Measurements from ENCODE around the gene ADAP2. TPM values are rescaled to one million over a fixed set of nuclear protein-coding genes. Genes with fewer than 3 reads are reported as not detected.

The ADAP2 gene
- total and polyA plus RNA-seq, 4 donors = 10.3 to 40.9 (median 27.9) TPM

GRCh38 chr17:31007695-31008373 is 86.1 kb downstream of the ADAP2 start:
- TF ChIP-seq, protein P1, sequence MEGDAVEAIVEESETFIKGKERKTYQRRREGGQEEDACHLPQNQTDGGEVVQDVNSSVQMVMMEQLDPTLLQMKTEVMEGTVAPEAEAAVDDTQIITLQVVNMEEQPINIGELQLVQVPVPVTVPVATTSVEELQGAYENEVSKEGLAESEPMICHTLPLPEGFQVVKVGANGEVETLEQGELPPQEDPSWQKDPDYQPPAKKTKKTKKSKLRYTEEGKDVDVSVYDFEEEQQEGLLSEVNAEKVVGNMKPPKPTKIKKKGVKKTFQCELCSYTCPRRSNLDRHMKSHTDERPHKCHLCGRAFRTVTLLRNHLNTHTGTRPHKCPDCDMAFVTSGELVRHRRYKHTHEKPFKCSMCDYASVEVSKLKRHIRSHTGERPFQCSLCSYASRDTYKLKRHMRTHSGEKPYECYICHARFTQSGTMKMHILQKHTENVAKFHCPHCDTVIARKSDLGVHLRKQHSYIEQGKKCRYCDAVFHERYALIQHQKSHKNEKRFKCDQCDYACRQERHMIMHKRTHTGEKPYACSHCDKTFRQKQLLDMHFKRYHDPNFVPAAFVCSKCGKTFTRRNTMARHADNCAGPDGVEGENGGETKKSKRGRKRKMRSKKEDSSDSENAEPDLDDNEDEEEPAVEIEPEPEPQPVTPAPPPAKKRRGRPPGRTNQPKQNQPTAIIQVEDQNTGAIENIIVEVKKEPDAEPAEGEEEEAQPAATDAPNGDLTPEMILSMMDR (IDR thresholded peaks at IDR 0.05; ENCODE audit: control extremely low read depth, extremely low read depth) = no peak
- H3K27me3 ChIP-seq (ENCODE audit: control insufficient read depth in 3 of 3, insufficient read depth in 3 of 3, low read length in 2 of 3) = no peaks in the 10 kb centered on the region
- no peak for DNase-seq
- peaks cover 0 to 5% (median 2%) of the 10 kb centered on the region in 4 donors for H3K36me3 ChIP-seq (ENCODE audit: control insufficient read depth in 4 of 4, insufficient read depth in 4 of 4, low read length in 4 of 4)
- WGBS, 2 donors = 62 to 65% methylated on average over 9 of the region's 9 CpGs
- peak overlapping the region; percentile 55 to 80 for H3K27ac ChIP-seq (ENCODE audit: low read depth in 1 of 2, low read length in 1 of 2)
- no peaks in the 10 kb centered on the region for H3K9me3 ChIP-seq (ENCODE audit: control insufficient read depth in 4 of 4, insufficient read depth in 3 of 4, low read length in 3 of 4)
- H3K4me1 ChIP-seq (ENCODE audit: control insufficient read depth in 5 of 5, insufficient read depth in 5 of 5, low read length in 5 of 5) = peaks cover 0 to 8% (median 0%) of the 10 kb centered on the region in 5 donors
- H3K4me3 ChIP-seq = peak overlapping the region; percentile 71
- peak overlapping the region; percentile 59 to 75 for H3K9ac ChIP-seq (ENCODE audit: insufficient read depth in 1 of 2, low read length in 2 of 2)
- ATAC-seq (ENCODE audit: insufficient read depth, low FRiP score) = no peak

DNA sequence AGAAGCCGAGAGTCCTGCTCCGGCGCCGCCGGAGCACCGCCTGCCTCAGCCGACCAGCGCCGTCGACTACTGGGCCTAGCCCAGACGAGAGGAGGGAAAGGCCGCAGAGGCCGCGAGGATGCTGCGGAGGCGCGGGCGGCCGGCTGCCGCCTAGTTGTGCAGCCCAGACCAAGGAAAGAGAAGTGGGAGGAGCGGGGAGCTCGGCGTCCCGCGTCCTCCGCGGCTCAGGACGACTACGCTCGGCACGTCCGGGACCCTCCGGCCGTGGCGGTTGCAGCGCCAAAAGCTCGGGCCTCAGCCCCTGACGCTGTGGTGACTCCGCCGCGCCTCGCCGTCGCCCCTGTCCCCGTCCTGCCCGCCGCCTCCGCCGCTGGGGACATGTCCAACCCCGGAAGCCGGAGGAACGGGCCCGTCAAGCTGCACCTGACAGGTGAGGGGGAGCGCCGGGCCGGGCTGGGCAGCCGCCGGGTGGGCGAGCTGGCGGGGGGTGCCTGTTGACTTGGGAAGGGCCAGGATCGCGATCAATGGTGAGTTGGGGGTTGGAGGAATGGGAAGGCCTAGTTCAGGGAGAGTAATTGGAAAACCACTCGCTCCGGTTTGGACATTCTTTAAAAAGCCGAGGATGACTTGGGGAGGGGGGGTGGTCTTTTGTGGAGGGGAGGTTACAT is 86.8 kb downstream of the ADAP2 start:
- 1% methylated on average over 65 of the region's 65 CpGs for WGBS, 2 donors
- peaks cover 0 to 5% (median 2%) of the 10 kb centered on the region in 4 donors for H3K36me3 ChIP-seq (ENCODE audit: control insufficient read depth in 4 of 4, insufficient read depth in 4 of 4, low read length in 4 of 4)
- peak overlapping the region; percentile 59 to 83 for H3K9ac ChIP-seq (ENCODE audit: insufficient read depth in 1 of 2, low read length in 2 of 2)
- peak; percentile 72 to 80 (median 74) for DNase-seq
- ATAC-seq (ENCODE audit: insufficient read depth, low FRiP score) = peak; percentile 86
- H3K4me3 ChIP-seq = peak overlapping the region; percentile 71
- TF ChIP-seq, protein P1 (IDR thresholded peaks at IDR 0.05; ENCODE audit: control extremely low read depth, extremely low read depth) = no peak
- peaks cover 0 to 8% (median 0%) of the 10 kb centered on the region in 5 donors for H3K4me1 ChIP-seq (ENCODE audit: control insufficient read depth in 5 of 5, insufficient read depth in 5 of 5, low read length in 5 of 5)
- no peaks in the 10 kb centered on the region for H3K9me3 ChIP-seq (ENCODE audit: control insufficient read depth in 4 of 4, insufficient read depth in 3 of 4, low read length in 3 of 4)
- H3K27ac ChIP-seq (ENCODE audit: low read depth in 1 of 2, low read length in 1 of 2) = peak overlapping the region; percentile 55 to 80
- H3K27me3 ChIP-seq (ENCODE audit: control insufficient read depth in 3 of 3, insufficient read depth in 3 of 3, low read length in 2 of 3) = no peaks in the 10 kb centered on the region

Small RNA genes lying within 50 kb of the gene (small RNA-seq; reads per million reads assigned to genes)
- gene AC138207.3 (ENCODE audit: low replicate concordance) (not detected), gene RN7SL138P (ENCODE audit: low replicate concordance) (not detected)

Other genes starting within 250 kb of the ADAP2 start
- gene CRLF3, start 97.3 kb upstream of the ADAP2 start, total RNA-seq = 10 to 100 TPM; 14.7 to 16.3 TPM
- 10 to 100 TPM in 1 of 2 donors, 1 to 10 TPM in 1; 8.4 to 14.5 TPM for gene CRLF3, start 97.3 kb upstream of the ADAP2 start, polyA plus RNA-seq
- gene ATAD5, start 90.0 kb upstream of the ADAP2 start, total RNA-seq = 1 to 10 TPM; 2.2 to 4.8 TPM
- gene ATAD5, start 90.0 kb upstream of the ADAP2 start, polyA plus RNA-seq = under 1 TPM; 0.44 to 0.63 TPM
- gene TEFM, start 15.7 kb upstream of the ADAP2 start, total RNA-seq = 10 to 100 TPM; 12.5 to 14.0 TPM
- 10 to 100 TPM in 1 of 2 donors, 1 to 10 TPM in 1; 7.6 to 10.1 TPM for gene TEFM, start 15.7 kb upstream of the ADAP2 start, polyA plus RNA-seq
- 10 to 100 TPM; 11.1 to 42.1 TPM for gene RNF135, start 49.1 kb downstream of the ADAP2 start, total RNA-seq
- 10 to 100 TPM; 22.1 to 23.8 TPM for gene RNF135, start 49.1 kb downstream of the ADAP2 start, polyA plus RNA-seq
- 100 to 1,000 TPM in 1 of 2 donors, 10 to 100 TPM in 1; 41.7 to 116 TPM for gene NF1, start 173.0 kb downstream of the ADAP2 start, total RNA-seq
- 1 to 10 TPM; 8.4 to 9.2 TPM for gene NF1, start 173.0 kb downstream of the ADAP2 start, polyA plus RNA-seq